Transverse colon (tissue), 4 donors: ENCODE measurements around the gene TBC1D16. TPM values are rescaled to one million over a fixed set of nuclear protein-coding genes. Genes with fewer than 3 reads are reported as not detected.

Experiments
- DNase-seq: peaks from one replicate; pipeline ENCODE4 v3.0.0-alpha.2; 2019
- H3K27ac ChIP-seq, 4 donors: fragments of 200-600 bp; sonication (generic); 2 replicates each; pipeline ENCODE4 v1.5.1; 2016 to 2018; ENCODE audit warnings: inconsistent platforms in 4 of 4
- H3K27me3 ChIP-seq: fragments of 200-600 bp; sonication (generic); 2 replicates; pipeline ENCODE4 v1.5.1; 2017; ENCODE audit warnings: inconsistent platforms
- H3K36me3 ChIP-seq, 4 donors: fragments of 200-600 bp; sonication (generic); 2 replicates each; pipeline ENCODE4 v1.5.1; 2017 to 2019; ENCODE audit warnings: inconsistent platforms in 4 of 4
- H3K4me1 ChIP-seq, 4 donors: fragments of 200-600 bp; sonication (generic); 2 replicates each; pipeline ENCODE4 v1.5.1; 2017 to 2020; ENCODE audit warnings: inconsistent platforms in 4 of 4
- H3K4me3 ChIP-seq, 4 donors: fragments of 200-600 bp; sonication (generic); 1 replicate in 1 of 4; 2 replicates in 3 of 4; pipeline versions ENCODE4 v1.5.1 to v1.6.1; 2017 to 2019; ENCODE audit warnings: inconsistent platforms in 4 of 4
- H3K9me3 ChIP-seq, 2 donors: fragments of 200-600 bp; sonication (generic); 2 replicates each; pipeline ENCODE4 v1.5.1; 2017 to 2019; ENCODE audit warnings: inconsistent platforms in 2 of 2
- CTCF ChIP-seq, 5 experiments: fragments of 200-600 bp in 3 of 5; fragments of 450-650 bp in 2 of 5; sonication (generic) in 3 of 5; IDR thresholded peaks; 1 replicate in 2 of 5; 2 replicates in 3 of 5; pipeline ENCODE4 v1.5.1; 2016 to 2017; ENCODE audit warnings: antibody characterized with exemption in 5 of 5, inconsistent platforms in 3 of 5, mild to moderate bottlenecking in 2 of 5, moderate library complexity in 1 of 5
- EP300 ChIP-seq: sonication (generic); formaldehyde crosslinking; IDR thresholded peaks from one replicate; pipeline ENCODE4 v1.6.1; 2017; ENCODE audit warnings: antibody characterized with exemption, low read depth
- POLR2A ChIP-seq: fragments of 450-650 bp; IDR thresholded peaks from one replicate; pipeline ENCODE4 v1.6.1; 2016; ENCODE audit warnings: antibody characterized with exemption, mild to moderate bottlenecking, moderate library complexity
- POLR2AphosphoS5 ChIP-seq, 3 donors: sonication (generic); formaldehyde crosslinking; IDR thresholded peaks; one replicate each; pipeline ENCODE4 v1.6.1; 2016; ENCODE audit warnings: antibody characterized with exemption in 3 of 3
- WGBS, 2 donors: methylation state at CpG; one replicate each; pipeline ENCODE4 v1.1.5; 2018; ENCODE audit warnings: low coverage in 1 of 2; 5-methylcytosine and 5-hydroxymethylcytosine counted together
- in situ Hi-C, 4 donors: fragments of 200-750 bp; cut with MboI; loops; one replicate each; pipeline versions ENCODE4 v1.15.0 to v1.15.1; 2017; ENCODE audit warnings: low sequenced_read_pairs in 3 of 4, low pct_ligation_motif_present in 1 of 4, low pct_unique_long_range_greater_than_20kb in 1 of 4
- intact Hi-C: fragments of 100-400 bp; cut with DNase I; formaldehyde crosslinking; loops from one replicate; pipeline ENCODE4 v1.15.1; 2023; ENCODE audit warnings: low total_unique reads
- total RNA-seq, 4 donors: library from RNA; depleted of rRNA; stranded (reverse); fragments of >200 nt; gene quantifications; one replicate each; pipeline ENCODE4 v1.1.0, GENCODE V29; 2016

TBC1D16 gene
- total RNA-seq, 4 donors from 2014 or later: 12.3 to 22.4 (median 18.1) TPM

DNA sequence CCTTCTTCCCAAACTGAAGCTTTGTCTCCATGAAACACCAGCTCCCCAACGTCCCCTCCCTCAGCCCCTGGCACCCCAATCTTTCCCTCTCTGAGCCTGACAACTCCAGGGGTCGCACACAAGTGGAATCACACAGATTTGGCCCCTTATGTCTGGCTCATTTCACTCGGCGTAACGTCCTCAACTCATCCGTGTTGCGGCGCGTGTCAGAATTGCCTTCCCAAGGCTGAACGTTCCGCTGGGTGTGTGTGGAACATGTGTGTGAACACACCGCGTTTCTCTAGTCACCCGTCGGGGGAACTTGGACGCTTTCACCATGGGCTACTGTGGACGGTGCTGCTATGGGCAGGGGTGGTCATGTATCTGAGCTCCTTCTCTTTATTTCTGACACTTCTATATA, 45.0 kb downstream of the TBC1D16 start:
- in situ Hi-C loops (loop anchor here in 2 of 4 donors (25.0 kb wide), 1 partner anchor 178 kb away; no protein-coding TSS in a partner anchor), intact Hi-C loops (loop anchor here (10.0 kb wide), 1 partner anchor 156 kb away; the partner anchor contains the start of gene CBX4)
- TF ChIP-seq EP300 (no peak), CTCF (IDR thresholded peaks at IDR 0.05) (no peak), POLR2A (no peak)
- Histone ChIP-seq H3K4me1 (peaks cover 35 to 77% (median 72%) of the 10 kb centered on the region in 4 donors), H3K27me3 (no peaks in the 10 kb centered on the region), H3K27ac (no peak overlapping the region), H3K4me3 (no peak overlapping the region), H3K36me3 (no peaks in the 10 kb centered on the region), H3K9me3 (no peaks in the 10 kb centered on the region)
- WGBS, 2 donors: 82 to 92% methylated on average over 5 to 17 of the region's 17 CpGs
- DNase-seq: no peak

GRCh38 chr17:79990051-79990592, 45.5 kb downstream of the TBC1D16 start:
- in situ Hi-C loops: loop anchor here in 2 of 4 donors (25.0 kb wide), 1 partner anchor 178 kb away; no protein-coding TSS in a partner anchor
- no peaks in the 10 kb centered on the region for H3K9me3 ChIP-seq
- no peaks in the 10 kb centered on the region for H3K36me3 ChIP-seq
- intact Hi-C loops: loop anchor here (10.0 kb wide), 1 partner anchor 155 kb away; the partner anchor contains the start of gene CBX4
- peak overlapping the region in 2 of 4 donors; percentile 19 to 72 for H3K27ac ChIP-seq
- H3K4me1 ChIP-seq: peaks cover 35 to 76% (median 72%) of the 10 kb centered on the region in 4 donors
- TF ChIP-seq CTCF (IDR thresholded peaks at IDR 0.05): no peak
- TF ChIP-seq EP300: no peak
- TF ChIP-seq POLR2AphosphoS5 (IDR thresholded peaks at IDR 0.05): no peak
- TF ChIP-seq POLR2A: no peak
- no peak overlapping the region for H3K4me3 ChIP-seq
- WGBS, 2 donors: 33 to 41% methylated on average over 1 to 20 of the region's 21 CpGs
- DNase-seq: peak; percentile 62
- H3K27me3 ChIP-seq: no peaks in the 10 kb centered on the region

DNA sequence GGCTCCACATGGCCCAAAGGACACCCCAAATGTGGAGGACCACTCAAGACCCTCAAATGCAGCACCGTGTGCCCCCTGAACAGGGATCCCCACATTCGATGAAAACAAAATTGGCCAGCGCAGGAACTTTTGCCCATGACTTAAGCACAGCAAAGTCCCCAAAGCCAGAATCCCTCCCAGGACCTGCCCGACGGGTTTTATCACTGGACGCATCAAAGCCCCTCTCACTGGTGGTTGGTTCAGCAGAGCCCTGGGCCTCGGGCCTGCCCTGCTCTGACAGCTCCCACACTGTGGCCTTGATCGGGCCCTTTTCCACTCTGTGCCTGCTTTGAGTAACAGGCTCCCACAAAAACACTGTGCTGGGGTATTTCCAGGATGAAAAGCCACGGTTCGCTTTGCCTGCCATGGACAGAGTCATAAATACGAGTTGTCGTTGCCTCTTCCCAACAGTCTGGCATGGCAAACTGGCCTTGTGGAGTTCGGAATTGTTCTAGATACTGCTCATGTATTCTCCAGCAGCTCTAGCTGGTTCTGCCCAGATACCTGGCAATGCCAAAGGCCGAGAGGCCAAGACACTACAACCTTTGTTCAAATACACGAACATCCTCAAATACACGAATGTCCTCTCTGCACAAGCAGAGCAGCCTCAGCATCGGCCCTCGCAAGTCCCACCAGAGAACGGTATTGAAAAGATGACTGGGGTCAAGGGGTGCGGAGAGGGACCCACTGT, 46.4 kb downstream of the TBC1D16 start:
- intact Hi-C loops (loop anchor here (5.0 kb wide), 1 partner anchor 202 kb away; no protein-coding TSS in a partner anchor), in situ Hi-C loops (loop anchor here in 2 of 4 donors (25.0 kb wide), 1 partner anchor 177 kb away; no protein-coding TSS in a partner anchor)
- H3K9me3 ChIP-seq: no peaks in the 10 kb centered on the region
- no peaks in the 10 kb centered on the region for H3K27me3 ChIP-seq
- H3K4me3 ChIP-seq: no peak overlapping the region
- no peaks in the 10 kb centered on the region for H3K36me3 ChIP-seq
- TF ChIP-seq POLR2A (no peak), EP300 (no peak), CTCF (IDR thresholded peaks at IDR 0.05) (no peak), POLR2AphosphoS5 (IDR thresholded peaks at IDR 0.05) (no peak)
- DNase-seq: no peak
- H3K27ac ChIP-seq: peak overlapping the region; percentile 19 to 72 (median 56)
- peaks cover 35 to 76% (median 71%) of the 10 kb centered on the region in 4 donors for H3K4me1 ChIP-seq
- 82 to 100% methylated on average over 3 to 20 of the region's 20 CpGs for WGBS, 2 donors
